ENCODE measurements around the gene RAB3GAP1.
"Not testable (repeated sequence)": the region's sequence is repeated elsewhere in the genome, so short reads cannot be mapped to it uniquely, and the experiment has no call there.

Gene RAB3GAP1

DNA sequence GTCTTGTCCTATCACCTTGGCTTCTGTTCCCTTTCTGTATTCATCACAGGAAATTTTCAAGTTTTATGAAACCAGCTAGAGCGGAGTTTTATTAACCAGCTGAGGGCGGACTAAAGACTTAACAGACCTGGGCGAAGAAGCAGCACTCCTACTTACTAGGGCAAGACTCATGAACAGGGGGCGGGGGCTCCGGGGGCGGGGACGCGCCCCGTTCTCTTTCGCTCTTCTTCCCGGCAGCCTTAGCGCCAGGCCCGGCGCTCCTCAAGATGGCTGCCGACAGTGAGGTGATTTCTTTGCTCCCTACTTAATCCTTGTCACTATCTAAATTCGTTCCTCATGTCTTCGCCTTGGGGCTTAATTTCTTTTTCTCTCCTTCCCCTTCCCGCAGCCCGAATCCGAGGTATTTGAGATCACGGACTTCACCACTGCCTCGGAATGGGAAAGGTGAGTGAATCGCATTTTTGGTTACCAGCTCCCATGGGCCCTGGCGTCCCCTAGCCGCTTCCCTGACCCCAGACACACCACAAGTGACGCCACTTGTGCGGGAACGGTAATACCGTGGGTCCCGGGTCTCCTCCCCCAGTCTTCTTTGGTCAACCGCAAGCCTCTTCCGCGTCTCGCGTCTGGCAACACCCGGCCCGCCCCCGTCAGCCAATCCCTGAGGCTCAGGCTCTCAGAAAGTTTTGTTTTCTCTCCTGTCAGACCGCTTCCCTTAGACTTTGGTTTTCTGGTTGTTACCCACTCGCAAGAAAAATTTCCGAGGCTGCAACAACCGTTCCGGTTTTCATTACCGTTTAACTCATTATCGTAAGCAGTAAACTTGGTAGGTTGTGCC is at the start of gene RAB3GAP1:
Gene RAB3GAP1 (plus strand): TSS at position 251 of the 835 bp plus-strand sequence. CDS start 16 bp downstream, at position 267.
- DNase-seq (ENCODE audit: low read depth): peak; percentile 72

DNA sequence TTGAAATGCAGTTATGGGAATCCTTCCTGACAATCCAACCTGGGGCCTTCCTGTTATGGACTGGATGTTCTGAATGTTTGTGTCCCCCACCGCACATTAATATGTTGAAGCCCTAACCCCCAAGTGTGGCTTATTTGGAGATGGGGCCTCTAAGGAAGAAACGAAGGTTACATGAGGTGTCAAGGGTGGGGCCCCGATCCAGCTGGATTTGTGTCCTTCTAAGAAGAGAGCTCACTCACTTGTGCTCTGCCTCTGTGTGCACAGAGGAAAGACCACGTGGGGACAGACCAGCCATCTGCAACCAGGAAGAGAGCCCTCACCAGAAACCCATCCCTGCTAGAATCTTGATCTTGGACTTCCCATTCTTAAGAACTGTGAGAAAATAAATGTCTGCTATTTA is 49.3 kb upstream of the RAB3GAP1 start:
- DNase-seq (ENCODE audit: low read depth): no peak

DNA sequence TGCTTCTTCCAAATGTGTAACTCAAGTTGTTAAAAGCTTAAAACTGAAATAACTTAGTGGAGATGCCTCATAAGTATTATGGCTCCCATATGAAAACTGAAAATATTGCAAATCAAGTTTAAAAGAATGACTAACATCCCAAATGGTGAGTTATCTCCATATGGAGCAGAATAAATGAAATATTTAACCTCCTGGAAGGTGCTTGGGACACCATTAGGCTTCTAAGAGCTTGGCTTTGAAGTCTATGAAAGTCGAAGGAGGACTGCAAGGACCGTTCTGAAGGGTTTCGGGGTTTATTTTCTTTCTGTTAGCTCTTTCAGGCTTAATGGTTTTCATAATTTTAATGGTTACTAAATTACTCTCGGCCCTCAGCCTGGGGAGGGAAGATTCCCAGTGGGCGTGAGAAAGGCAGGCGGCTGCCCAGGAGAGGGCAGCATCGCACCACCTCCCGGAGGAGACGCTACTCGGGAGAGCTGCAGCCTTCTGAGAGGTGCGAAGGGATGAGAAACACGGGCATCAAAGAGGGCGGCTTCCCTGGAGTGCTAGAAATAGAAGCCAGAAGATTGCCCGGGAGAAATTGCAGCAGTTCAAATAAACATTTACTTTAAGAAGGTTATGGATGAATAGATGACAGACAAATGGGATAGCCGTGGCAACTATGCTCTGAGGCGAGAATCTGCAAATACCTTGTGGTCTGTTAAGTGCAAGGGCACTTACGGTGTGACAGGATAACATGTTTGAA is 47.9 kb upstream of the RAB3GAP1 start:
- DNase-seq (ENCODE audit: low read depth): peak; percentile 43

DNA sequence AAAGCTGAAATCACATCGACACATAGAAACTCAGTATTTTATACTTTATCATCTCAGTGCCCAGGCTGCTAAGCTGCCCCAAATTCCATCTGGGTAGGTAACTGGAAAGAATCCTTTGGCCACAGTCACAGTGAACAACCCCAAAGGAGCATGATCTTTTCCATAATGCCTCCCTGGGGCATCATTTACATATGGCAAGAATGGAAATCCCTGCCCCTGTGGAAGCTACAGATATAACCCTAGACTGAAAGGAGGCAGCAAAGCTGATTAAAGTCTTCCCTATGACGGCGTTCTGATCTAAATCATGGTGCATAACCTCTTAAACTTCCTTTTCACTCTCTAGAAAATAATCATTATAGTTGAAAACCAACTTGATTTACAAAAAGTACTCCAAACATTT is 46.3 kb upstream of the RAB3GAP1 start:
- DNase-seq (ENCODE audit: low read depth): no peak

DNA sequence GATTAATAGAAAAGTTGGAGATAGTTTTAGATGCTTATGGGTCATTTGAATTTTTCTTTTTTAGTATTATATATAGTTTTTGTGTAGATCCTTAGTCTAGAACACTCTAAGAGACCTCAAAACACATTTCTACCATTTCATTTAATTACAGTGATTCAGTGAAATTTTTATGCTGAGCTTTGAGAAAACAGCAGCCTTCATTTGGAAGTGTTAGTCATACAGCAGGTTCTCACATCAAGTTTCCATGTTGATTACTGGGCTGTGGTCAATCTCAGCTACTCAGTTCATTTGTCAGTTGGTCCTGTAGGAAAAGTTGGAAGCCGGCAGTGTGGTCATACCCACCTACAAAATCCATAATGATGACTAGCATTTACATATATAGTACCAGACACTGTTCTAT is 42.8 kb upstream of the RAB3GAP1 start:
- DNase-seq (ENCODE audit: low read depth): no peak

DNA sequence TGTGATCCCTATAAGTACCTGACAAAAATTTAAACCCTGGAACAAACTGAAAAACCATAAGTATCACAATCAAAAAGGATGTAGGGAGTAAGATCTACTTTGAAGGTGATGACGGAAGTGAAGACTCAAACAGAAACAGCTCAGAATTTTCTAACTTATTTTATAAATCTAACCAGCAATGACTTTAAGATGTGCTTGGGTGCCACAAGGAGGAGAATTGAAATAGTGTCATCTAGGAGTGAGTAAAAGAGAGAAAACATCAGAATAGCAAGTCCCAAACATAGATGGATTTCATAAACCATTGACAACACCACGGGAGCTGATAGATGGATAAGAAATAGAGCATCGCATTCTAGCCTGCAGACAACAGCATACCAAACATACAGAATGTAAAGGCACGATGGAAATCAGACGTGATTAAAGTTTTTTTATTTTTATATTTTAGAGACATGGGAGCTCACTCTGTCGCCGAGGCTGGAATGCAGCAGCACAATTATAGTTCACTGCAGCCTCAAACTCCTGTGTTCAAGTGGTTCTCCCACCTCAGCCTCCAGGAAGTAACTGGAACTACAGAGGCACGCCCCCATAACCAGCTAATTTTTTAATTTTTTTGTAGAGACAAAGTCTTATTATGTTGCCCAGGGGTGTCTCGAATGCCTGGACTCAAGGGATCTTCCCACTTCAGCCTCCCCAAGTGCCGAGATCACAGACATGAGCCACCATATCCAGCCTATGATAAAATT is 41.7 kb upstream of the RAB3GAP1 start:
- no peak for DNase-seq (ENCODE audit: low read depth)

DNA sequence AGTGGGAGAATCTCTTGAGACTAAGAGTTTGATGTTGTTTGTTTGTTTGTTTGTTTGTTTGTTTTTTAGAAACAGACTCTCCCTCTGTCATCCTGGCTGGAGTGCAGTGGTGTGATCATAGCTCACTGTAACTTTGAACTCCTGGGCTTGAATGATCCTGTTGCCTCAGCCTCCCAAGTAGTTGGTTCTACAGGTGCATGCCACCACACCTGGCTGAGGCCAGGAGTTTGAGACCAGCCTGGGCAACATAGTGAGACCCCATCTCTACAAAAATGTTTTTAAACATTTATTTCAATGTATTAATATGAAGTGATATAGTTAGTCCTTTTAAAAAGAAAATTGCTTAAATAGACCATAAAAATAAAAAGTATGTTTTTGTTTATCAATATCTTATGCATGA is 40.5 kb upstream of the RAB3GAP1 start:
- no peak for DNase-seq (ENCODE audit: low read depth)

DNA sequence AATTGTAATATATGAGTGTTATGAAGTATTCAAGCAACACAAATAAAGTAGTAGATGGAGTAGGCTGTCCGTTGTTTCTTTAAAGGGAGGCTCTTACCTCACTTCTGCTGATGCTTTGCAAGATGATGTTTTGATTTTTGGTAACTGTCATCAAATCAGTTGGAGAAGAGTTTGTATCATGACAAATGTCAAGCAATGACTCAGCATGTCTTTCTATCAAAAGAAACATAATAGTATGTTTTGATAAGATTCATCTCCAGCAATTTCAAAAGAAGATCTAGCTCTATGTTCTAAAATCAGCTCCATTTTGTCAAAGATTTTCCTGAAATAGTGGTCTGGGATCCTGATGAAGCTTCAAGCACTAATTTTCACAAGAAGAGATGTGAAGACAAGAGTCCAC is 30.5 kb upstream of the RAB3GAP1 start:
- DNase-seq (ENCODE audit: low read depth): no peak

DNA sequence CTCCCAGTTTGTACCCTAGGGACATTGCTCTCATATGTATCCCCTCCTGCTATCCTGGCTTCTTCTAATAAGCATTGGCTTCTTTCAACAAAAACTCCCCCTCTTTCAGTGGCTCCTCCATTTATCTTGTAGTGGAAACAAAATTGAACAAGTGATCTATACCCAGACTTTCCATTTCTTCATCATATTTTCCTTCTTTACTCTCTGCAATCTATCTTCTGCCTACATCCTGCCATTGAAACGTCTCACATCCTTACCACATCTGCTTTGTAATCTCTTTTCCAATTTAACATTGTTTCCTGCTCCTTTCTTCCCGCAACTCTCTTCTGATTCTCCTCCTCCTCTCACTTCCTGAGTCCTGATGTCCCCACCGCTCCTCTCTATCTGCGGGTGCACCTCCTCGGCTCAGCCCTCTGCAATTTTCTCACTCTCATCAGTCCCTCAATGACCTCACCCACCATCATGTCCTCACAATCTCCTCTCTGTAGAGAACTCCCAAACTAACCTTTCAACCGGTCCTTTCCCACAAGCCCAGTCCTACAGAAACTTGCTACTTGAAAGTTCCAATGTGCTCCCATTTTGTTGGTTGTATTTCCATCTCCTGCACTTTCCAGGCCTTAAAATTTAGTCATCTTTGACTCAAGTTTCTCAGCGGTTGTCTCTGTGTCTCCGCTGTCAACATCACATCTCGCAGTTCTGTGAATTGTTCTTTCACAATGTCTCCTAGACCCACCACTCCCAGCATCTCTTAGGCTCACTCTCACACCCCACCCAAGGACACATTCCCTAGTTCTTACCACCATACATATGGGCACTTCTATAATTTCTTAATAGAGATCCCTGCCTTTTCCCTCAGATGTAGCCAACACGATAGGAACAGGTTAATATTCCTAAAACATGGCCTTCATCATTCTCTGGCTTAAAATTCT is 28.9 kb upstream of the RAB3GAP1 start:
- no peak for DNase-seq (ENCODE audit: low read depth)

DNA sequence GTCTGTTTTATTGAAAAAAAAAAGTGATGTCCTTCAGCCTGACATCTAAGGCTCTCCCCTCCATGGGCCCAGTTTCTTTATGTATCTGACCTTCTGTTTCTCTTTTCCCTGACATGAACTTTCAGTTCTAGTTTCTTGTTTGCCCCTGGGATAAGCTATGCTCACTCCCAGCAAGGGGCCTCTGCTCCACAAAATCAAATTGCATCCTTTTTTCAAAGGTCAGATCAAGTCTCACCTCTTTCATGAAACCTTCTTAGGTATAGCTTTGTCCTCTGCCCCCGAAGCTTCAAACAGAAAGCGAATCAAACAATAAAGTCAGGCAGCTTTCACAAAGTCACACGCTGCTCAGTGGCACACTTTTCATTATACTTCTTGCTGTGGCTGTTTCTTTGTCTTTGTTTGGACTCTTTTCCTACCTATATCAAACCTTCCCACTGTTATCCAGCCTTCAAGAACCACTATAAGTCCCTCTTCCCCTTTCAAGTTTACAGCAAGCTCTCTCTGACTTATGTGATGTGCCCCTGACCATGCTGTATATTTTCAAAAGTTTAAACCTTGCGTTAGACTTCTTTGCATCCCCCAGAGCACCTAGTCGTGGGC is 28.1 kb upstream of the RAB3GAP1 start:
- DNase-seq (ENCODE audit: low read depth): no peak

DNA sequence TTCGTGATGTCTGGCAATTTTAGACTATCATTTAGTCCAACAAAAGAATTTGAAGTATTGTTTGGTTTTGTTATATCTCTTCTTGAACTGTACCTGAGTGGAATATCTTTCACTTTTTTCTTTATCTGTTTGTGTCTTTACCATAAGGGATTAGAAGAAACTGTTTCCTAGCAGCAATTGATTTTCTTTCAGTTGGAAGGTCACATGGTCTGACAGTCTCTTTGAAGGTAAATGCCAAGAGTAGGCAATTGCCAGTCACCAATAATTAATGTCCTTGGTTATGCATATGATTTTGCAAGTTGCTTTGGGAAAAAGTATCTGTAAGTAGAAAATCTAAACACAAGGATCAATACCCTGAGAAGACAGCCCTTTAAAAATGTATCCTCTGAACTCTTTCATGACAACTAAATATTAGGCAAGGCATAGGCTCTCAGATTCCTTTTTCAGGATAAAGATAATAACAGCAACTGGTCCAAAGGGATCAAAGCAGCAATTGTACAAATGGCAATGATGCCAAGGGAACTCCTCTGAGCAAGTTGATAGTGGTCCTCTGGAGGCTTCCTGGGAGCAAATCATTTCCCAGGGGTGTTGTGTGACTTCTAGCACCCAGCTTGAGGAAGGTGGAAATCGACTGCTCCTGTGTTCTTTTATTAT is 22.5 kb upstream of the RAB3GAP1 start:
- no peak for DNase-seq (ENCODE audit: low read depth)

DNA sequence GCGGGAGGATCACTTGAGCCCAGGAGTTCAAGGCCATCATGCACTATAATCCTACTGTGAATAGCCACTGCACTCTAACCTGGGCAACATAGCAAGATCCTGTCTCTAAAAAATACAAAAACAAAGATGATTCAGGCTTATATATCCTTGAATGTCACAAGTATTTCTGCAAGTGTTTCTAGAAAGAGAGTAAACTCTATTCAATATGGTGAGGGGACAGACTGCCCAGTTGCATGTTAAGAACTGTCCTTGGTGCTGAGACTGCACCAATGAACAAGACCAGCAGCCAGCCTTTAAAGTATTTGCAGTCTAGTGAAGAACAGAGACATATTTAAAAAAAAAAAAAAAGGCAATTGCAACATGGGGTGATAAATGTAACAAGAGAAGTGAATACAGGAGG is 21.3 kb upstream of the RAB3GAP1 start:
- no peak for DNase-seq (ENCODE audit: low read depth)

DNA sequence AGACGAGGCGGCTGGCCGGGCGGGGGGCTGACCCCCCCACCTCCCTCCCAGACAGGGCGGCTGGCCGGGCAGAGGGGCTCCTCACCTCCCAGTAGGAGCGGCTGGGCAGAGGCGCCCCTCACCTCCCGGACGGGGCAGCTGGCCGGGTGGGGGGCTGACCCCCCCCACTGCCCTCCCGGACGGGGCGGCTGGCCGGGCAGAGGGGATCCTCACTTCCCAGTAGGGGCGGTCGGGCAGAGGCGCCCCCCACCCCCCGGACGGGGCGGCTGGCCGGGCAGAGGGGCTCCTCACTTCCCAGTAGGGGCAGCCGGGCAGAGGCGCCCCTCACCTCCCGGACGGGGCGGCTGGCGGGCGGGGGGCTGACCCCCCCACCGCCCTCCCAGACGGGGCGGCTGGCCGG is 18.9 kb upstream of the RAB3GAP1 start:
- not testable (repeated sequence) for DNase-seq (ENCODE audit: low read depth)

DNA sequence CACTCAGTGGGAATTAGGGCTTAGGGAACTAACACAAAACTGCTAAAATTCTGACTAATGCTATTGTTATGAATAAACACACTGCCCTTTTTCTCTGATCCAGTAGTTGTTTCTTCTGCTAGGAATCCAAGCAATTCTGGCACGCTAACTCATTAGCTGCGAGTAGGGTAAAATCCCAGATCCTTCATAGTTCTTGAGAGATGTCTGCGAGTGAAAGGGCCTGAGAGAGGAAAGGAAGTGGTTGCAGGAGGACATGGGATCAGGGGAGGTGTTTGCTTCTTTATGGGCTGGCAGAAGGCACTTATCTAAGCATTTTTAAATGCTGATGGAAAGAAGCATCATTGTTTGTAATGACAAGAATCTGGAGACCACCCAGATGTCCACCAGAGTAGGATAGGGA is 14.3 kb upstream of the RAB3GAP1 start:
- no peak for DNase-seq (ENCODE audit: low read depth)

DNA sequence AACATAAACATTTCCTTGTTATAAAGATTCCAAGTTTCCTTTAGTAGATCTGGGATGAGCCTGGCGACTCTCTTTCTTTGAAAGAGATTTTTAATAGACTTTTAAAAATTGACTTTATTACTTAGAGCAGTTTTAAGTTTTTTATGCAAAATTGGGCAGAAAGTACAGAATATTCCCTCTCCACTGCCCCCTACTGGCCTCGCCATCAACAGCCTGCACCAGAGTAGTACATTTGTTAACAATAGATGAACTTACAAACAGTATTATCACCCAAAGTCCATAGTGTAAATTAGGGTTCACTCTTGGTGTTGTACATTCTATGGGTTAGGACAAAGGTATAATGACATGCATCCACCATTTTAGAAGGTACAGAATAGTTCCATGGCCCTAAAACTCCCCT is 8.7 kb upstream of the RAB3GAP1 start:
- DNase-seq (ENCODE audit: low read depth): no peak

DNA sequence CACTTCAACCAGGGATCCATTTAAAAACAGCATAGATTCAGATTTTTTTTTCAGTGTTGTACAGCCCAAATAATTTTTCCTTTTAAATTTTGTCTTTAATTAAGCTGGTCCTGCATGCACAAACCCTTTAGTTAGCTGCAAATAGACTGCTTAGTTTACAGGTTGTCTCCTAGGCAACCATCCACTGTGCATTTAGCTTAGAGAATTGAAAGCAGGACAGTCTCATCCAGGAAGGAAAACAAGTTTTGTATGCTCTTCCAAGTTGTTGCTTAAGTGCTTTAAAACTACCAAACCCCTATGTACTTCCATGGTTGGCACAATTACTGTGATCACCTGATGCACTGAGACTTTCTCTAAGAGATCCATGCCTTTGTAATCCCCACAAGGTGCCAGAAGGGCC is 4.8 kb upstream of the RAB3GAP1 start, which contains the start of gene MAP3K19:
Gene MAP3K19 (minus strand): TSS at position 148 of the 400 bp plus-strand sequence. CDS start 22,800 bp downstream, outside the sequence.
- DNase-seq (ENCODE audit: low read depth): no peak

DNA sequence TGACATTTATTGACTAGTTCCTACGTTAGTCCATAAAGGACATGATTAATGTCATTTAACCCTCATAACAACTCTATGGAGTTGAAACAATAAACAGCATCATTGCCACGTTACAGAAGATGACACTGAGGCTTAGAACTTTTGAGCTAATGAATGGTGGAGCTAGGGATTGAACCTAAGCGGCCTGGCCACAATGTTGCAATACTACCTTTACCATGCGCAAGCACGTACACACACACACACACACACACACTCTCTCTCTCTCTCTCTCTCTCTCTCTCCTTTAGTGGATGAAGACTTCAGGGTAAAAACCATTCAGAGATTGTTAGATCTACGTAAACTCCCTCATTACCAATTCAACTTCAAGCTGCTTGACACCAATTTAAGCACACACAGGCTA is 4.0 kb upstream of the RAB3GAP1 start:
- DNase-seq (ENCODE audit: low read depth): no peak

DNA sequence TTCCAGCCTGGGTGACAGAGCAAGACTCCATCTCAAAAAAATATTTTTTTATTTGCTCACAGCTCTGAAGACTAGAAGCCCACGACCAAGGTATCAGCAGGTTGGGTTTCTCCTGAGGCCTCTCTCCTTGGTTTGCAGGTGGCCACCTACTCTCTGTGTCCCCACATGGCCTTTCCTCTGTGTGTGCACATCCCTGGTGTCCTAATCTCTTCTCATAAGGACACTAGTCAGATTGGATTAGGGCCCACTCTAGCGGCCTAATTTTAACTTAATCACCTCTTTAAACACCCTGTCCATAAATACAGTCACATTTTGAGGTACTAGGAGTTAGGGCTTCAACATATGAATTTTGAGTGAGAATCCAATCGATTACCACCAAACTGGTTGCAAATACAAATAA is 2.0 kb upstream of the RAB3GAP1 start:
- DNase-seq (ENCODE audit: low read depth): no peak

DNA sequence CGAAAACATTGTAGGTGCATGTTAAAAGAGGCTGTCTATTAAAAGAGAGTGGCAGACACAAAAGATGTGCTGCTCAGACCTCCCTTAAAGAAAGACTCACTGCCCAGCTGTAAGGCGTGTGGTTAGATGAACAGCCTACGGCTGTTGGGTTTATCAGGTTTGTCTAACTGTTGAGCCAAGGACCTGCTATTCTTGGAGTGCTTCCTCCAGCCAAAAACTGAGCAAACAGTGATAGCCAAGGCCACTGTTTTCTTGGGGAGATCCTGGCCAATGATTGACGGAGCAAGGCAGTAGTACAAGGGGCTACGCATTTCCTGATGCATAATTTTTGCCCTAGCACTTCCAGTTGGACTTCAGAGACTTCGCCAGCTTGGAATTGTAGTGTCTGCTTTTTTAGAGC is 1.4 kb upstream of the RAB3GAP1 start:
- no peak for DNase-seq (ENCODE audit: low read depth)

DNA sequence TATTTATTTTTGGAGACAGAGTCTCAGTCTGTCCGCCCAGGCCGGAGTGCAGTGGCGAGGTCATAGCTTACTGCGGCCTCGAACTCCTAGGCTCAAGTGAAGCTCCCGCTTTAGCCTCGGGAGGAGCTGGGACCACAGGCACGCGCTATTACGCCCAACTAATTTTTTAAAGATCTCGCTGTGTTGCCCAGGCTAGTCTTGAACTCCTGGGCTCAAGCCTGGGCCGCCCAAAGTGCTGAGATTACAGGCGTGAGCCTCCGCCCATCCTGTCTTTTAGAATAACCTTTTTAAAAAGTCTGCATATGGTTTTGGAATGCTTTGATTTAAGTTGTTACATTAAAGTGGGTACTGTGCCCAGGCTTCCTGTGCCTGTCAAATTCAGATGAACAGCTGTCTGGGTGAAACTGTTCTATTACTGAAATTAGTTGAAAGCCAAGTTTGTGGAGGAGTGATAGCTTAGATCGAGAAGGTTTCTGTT is 944 bp downstream of the RAB3GAP1 start:
- no peak for DNase-seq (ENCODE audit: low read depth)
